DND-41 (cell line): Measurements from ENCODE around the gene CTDSP2.

Experiments used
- EZH2 ChIP-seq: IDR thresholded peaks from 3 replicates; pipeline ENCODE4 v1.6.1; 2012; ENCODE audit warnings: borderline replicate concordance, low read depth, mild to moderate bottlenecking, moderate library complexity, low read length, inconsistent platforms; ENCODE audit not compliant: severe bottlenecking
- TF ChIP-seq, protein P1 (sequence below): IDR thresholded peaks from 2 replicates; pipeline ENCODE4 v1.5.1; 2012; ENCODE audit warnings: borderline replicate concordance, low read length, moderate library complexity, mild to moderate bottlenecking; ENCODE audit not compliant: poor library complexity, severe bottlenecking; ENCODE audit errors: extremely low read depth

GRCh38 chr12:57844709-57845477 is 1.6 kb downstream of the CTDSP2 start:
- TF ChIP-seq, protein P1, sequence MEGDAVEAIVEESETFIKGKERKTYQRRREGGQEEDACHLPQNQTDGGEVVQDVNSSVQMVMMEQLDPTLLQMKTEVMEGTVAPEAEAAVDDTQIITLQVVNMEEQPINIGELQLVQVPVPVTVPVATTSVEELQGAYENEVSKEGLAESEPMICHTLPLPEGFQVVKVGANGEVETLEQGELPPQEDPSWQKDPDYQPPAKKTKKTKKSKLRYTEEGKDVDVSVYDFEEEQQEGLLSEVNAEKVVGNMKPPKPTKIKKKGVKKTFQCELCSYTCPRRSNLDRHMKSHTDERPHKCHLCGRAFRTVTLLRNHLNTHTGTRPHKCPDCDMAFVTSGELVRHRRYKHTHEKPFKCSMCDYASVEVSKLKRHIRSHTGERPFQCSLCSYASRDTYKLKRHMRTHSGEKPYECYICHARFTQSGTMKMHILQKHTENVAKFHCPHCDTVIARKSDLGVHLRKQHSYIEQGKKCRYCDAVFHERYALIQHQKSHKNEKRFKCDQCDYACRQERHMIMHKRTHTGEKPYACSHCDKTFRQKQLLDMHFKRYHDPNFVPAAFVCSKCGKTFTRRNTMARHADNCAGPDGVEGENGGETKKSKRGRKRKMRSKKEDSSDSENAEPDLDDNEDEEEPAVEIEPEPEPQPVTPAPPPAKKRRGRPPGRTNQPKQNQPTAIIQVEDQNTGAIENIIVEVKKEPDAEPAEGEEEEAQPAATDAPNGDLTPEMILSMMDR = no peak
- TF ChIP-seq EZH2 = no peak
